Urothelium cell line (cell line): ENCODE results near the gene PLXNA4.

ENCODE experiments used
- DNase-seq: peaks from one replicate; pipeline ENCODE4 v3.0.0; 2011; ENCODE audit warnings: low spot score, mixed read lengths
- FAIRE-seq: peaks from 2 replicates; lab custom pipeline; 2011; peaks lifted over from hg19 to GRCh38; lab: Jason Lieb, UNC

Gene PLXNA4

GRCh38 chr7:132083537-132084123, 492.6 kb downstream of the PLXNA4 start:
- no peak for DNase-seq
- no peak for FAIRE-seq

- DNase-seq (no peak), FAIRE-seq (no peak)
Measured at GRCh38 chr7:132083126-132083525, 493.1 kb downstream of the PLXNA4 start.

GRCh38 chr7:132082394-132082793, 493.9 kb downstream of the PLXNA4 start:
- no peak for FAIRE-seq
- DNase-seq = no peak

GRCh38 chr7:132081686-132082085, 494.6 kb downstream of the PLXNA4 start:
- DNase-seq (no peak), FAIRE-seq (no peak)

GRCh38 chr7:132080967-132081668, 495.2 kb downstream of the PLXNA4 start:
- DNase-seq = no peak

GRCh38 chr7:132080467-132080866, 495.8 kb downstream of the PLXNA4 start:
- FAIRE-seq (no peak), DNase-seq (no peak)

More at GRCh38 chr7:132080967-132081668, 495.2 kb downstream of the PLXNA4 start:
- FAIRE-seq = no peak

GRCh38 chr7:132078891-132079735, 497.2 kb downstream of the PLXNA4 start:
- FAIRE-seq = no peak
- DNase-seq = no peak

GRCh38 chr7:132077971-132078685, 498.1 kb downstream of the PLXNA4 start:
- FAIRE-seq (no peak), DNase-seq (no peak)

- FAIRE-seq = no peak
Measured at GRCh38 chr7:132076301-132077035, 499.8 kb downstream of the PLXNA4 start.

GRCh38 chr7:132075515-132075914, 500.8 kb downstream of the PLXNA4 start:
- DNase-seq (no peak), FAIRE-seq (no peak)

More at GRCh38 chr7:132076301-132077035, 499.8 kb downstream of the PLXNA4 start:
- DNase-seq = no peak

GRCh38 chr7:132073920-132074589, 502.2 kb downstream of the PLXNA4 start:
- DNase-seq (no peak), FAIRE-seq (no peak)
